ENCODE data around the gene GSTP1.
"Not testable (repeated sequence)": the region's sequence is repeated elsewhere in the genome, so short reads cannot be mapped to it uniquely, and the experiment has no call there.

DNA sequence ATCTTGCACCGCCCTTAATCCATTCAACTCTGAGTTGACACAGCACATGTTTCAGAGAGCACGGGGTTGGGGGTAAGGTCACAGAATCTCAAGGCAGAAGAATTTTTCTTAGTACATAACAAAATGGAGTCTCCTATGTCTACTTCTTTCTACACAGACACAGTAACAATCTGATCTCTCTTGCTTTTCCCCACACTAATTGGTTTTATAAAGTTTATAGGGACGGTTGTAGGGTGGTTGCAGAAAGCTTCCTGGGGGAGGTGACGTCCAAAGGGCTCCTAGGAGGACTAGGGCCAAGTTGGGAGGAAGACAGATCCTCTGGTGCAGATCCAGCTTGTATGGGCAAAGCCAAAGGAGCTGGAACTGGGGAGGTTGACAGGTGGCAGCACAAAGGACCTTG, 20.5 kb downstream of the GSTP1 start:
- TF ChIP-seq, protein P1, sequence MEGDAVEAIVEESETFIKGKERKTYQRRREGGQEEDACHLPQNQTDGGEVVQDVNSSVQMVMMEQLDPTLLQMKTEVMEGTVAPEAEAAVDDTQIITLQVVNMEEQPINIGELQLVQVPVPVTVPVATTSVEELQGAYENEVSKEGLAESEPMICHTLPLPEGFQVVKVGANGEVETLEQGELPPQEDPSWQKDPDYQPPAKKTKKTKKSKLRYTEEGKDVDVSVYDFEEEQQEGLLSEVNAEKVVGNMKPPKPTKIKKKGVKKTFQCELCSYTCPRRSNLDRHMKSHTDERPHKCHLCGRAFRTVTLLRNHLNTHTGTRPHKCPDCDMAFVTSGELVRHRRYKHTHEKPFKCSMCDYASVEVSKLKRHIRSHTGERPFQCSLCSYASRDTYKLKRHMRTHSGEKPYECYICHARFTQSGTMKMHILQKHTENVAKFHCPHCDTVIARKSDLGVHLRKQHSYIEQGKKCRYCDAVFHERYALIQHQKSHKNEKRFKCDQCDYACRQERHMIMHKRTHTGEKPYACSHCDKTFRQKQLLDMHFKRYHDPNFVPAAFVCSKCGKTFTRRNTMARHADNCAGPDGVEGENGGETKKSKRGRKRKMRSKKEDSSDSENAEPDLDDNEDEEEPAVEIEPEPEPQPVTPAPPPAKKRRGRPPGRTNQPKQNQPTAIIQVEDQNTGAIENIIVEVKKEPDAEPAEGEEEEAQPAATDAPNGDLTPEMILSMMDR (IDR thresholded peaks at IDR 0.05), result not testable (repeated sequence)
- TF ChIP-seq POLR2A (IDR thresholded peaks at IDR 0.05), result not testable (repeated sequence)
